NCI-H446 (cell line): ENCODE data around the gene B2M.
"Not testable (repeated sequence)": the region's sequence is repeated elsewhere in the genome, so short reads cannot be mapped to it uniquely, and the experiment has no call there.

Source experiments
- DNase-seq, 2 experiments: peaks; one replicate each; lab custom pipeline; 2025; lab: John Stamatoyannopoulos, UW

B2M gene

DNA sequence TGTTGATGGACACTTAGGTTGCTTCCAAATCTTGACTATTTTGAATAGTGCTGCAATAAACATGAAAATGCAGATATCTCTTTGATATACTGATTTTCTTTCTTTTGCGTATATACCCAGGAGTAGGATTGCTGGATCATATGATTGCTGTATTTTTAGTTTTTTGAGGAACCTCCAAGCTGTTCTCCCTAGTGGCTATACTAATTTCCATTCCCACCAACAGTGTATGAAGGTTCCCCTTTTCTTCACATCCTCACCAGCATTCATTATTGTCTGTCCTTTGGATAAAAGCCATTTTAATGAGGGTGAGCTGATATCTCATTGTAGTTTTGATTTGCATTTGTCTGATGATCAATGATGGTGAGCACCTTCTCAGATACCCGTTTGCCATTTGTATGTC lies 12.7 kb upstream of the B2M start:
- no peak for DNase-seq

DNA sequence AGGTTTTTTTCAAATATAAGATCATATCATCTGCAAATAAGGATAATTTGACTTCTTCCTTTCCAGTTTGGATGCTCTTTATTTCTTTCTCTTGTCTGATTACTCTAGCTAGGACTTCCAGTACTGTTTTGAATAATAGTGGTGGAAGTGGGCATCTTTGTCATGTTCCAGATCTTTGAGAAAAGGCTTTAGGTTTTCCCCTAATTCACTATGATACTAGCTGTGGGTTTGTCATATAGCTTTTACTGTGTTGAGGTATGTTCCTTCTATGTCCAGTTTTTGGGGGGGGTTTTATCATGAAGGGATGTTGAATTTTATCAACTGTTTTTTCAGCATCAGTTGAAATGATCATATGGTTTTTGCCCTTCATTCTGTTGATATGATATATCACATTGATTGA lies 10.6 kb upstream of the B2M start:
- DNase-seq, result not testable (repeated sequence)

DNA sequence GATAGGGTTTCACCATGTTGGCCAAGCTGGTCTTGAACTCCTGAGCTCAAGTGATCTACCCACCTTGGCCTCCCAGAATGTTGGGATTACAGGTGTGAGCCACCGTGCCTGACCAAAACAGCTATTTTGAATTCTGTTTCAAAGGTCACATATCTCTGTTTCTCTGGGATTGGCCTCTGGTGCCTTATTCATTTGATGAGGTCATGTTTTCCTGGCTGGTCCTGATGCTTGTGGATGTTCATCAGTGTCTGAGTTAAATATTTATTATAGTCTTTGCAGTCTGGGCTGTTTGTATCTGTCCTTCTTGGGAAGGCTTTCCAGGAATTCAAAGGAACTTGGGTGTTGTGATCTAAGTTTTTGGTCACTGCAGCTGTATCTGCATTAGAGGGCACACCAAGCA lies 5.3 kb upstream of the B2M start:
- DNase-seq, result no peak

- no peak for DNase-seq
These were observed 4.9 kb upstream of the B2M start for GRCh38 chr15:44706401-44706800.

- no peak for DNase-seq
These were observed 4.2 kb upstream of the B2M start for GRCh38 chr15:44706946-44707636.

GRCh38 chr15:44710236-44711095 lies 851 bp upstream of the B2M start:
- no peak for DNase-seq

DNA sequence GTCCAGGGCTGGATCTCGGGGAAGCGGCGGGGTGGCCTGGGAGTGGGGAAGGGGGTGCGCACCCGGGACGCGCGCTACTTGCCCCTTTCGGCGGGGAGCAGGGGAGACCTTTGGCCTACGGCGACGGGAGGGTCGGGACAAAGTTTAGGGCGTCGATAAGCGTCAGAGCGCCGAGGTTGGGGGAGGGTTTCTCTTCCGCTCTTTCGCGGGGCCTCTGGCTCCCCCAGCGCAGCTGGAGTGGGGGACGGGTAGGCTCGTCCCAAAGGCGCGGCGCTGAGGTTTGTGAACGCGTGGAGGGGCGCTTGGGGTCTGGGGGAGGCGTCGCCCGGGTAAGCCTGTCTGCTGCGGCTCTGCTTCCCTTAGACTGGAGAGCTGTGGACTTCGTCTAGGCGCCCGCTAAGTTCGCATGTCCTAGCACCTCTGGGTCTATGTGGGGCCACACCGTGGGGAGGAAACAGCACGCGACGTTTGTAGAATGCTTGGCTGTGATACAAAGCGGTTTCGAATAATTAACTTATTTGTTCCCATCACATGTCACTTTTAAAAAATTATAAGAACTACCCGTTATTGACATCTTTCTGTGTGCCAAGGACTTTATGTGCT lies 527 bp downstream of the B2M start:
- DNase-seq, result peak in 1 of 2 experiments; percentile 7

DNA sequence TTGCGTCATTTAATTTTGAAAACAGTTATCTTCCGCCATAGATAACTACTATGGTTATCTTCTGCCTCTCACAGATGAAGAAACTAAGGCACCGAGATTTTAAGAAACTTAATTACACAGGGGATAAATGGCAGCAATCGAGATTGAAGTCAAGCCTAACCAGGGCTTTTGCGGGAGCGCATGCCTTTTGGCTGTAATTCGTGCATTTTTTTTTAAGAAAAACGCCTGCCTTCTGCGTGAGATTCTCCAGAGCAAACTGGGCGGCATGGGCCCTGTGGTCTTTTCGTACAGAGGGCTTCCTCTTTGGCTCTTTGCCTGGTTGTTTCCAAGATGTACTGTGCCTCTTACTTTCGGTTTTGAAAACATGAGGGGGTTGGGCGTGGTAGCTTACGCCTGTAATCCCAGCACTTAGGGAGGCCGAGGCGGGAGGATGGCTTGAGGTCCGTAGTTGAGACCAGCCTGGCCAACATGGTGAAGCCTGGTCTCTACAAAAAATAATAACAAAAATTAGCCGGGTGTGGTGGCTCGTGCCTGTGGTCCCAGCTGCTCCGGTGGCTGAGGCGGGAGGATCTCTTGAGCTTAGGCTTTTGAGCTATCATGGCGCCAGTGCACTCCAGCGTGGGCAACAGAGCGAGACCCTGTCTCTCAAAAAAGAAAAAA lies 1.2 kb downstream of the B2M start:
- DNase-seq, result peak in 1 of 2 experiments; percentile 2

DNA sequence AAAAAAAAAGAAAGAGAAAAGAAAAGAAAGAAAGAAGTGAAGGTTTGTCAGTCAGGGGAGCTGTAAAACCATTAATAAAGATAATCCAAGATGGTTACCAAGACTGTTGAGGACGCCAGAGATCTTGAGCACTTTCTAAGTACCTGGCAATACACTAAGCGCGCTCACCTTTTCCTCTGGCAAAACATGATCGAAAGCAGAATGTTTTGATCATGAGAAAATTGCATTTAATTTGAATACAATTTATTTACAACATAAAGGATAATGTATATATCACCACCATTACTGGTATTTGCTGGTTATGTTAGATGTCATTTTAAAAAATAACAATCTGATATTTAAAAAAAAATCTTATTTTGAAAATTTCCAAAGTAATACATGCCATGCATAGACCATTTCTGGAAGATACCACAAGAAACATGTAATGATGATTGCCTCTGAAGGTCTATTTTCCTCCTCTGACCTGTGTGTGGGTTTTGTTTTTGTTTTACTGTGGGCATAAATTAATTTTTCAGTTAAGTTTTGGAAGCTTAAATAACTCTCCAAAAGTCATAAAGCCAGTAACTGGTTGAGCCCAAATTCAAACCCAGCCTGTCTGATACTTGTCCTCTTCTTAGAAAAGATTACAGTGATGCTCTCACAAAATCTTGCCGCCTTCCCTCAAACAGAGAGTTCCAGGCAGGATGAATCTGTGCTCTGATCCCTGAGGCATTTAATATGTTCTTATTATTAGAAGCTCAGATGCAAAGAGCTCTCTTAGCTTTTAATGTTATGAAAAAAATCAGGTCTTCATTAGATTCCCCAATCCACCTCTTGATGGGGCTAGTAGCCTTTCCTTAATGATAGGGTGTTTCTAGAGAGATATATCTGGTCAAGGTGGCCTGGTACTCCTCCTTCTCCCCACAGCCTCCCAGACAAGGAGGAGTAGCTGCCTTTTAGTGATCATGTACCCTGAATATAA lies 2.0 kb downstream of the B2M start:
- peak in 1 of 2 experiments; percentile 22 for DNase-seq

GRCh38 chr15:44715142-44715796 lies 4.0 kb downstream of the B2M start:
- DNase-seq, result no peak

DNA sequence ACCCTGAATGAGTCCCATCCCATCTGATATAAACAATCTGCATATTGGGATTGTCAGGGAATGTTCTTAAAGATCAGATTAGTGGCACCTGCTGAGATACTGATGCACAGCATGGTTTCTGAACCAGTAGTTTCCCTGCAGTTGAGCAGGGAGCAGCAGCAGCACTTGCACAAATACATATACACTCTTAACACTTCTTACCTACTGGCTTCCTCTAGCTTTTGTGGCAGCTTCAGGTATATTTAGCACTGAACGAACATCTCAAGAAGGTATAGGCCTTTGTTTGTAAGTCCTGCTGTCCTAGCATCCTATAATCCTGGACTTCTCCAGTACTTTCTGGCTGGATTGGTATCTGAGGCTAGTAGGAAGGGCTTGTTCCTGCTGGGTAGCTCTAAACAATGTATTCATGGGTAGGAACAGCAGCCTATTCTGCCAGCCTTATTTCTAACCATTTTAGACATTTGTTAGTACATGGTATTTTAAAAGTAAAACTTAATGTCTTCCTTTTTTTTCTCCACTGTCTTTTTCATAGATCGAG lies 4.5 kb downstream of the B2M start:
- DNase-seq, result no peak

GRCh38 chr15:44716983-44717602 lies 5.8 kb downstream of the B2M start:
- no peak for DNase-seq

GRCh38 chr15:44718180-44718926 lies 7.0 kb downstream of the B2M start:
- DNase-seq, result no peak

DNA sequence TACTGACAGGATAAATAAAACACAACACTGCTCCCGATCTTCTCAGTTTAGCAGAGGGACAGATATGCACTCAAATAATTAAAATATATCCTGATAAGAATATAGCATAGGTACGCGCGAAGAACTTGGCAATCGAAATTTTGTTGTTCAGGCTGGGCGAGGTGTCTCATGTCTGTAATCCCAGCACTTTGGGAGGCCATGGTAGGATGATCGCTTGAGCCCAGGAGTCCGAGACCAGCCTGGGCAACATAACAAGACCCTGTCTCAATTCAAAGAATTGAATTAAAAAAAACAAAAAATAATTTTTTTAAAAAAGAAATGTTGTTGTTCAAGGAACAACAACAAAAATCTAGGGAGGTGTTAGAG lies 7.6 kb downstream of the B2M start:
- DNase-seq, result no peak

GRCh38 chr15:44719293-44719999 lies 8.1 kb downstream of the B2M start:
- DNase-seq, result no peak

- not testable (repeated sequence) for DNase-seq
These were observed 8.7 kb downstream of the B2M start for GRCh38 chr15:44720000-44720435.

DNA sequence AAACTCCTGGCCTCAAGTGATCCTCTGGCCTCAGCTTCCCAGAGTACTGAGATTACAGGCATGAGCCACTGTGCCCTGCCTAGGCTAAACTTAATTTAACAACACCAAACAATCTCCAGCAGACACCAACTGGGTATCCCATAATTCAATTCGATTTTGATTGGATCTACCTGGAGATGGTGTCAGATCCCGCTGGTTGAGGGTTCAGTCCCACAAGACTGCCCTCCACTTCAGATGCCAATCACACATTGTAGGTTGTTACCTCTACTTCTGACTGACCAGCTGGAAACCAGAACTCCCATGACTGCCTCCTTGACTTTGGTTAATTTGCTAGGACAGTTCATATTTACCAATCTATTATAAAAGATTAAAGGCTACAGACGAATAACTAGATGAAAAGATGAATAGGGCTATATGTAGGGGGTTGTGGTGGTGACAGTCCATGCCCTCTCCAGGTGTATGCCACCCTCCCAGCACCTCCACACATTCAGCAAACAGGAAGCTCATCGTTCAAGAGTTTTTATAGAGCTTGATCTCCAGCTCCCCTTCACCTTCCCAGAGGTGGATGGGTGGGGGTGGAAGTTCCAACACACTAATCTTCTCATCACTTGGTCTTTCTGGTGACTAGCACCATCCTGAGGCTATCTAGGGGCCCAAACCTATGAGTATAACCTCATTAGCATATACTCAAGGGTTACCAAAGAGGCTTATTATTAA lies 9.3 kb downstream of the B2M start:
- no peak for DNase-seq

DNA sequence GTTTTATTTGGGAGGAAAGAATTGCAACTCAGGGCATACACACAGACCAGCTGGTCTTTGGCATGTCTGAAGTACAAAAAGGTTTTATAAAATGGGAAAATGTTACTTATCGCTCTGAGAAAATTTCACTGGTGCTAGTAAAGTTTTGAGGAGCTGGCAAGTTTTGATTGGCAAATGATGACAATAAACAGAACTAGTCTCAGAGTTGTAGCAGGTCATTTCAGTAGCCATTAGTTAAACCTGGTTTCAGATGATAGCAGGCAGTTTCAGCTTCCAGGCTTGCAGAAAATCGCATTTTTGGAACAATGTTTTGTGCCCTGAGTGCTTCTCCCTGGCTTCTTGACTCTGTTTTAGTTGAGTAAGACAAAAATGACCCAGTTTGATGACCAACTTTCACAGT lies 10.7 kb downstream of the B2M start:
- no peak for DNase-seq
